Caco-2 (cell line): ENCODE measurements around the gene SPATA18. TPM values are rescaled to one million over a fixed set of nuclear protein-coding genes. Genes with fewer than 3 reads are reported as not detected.

Experiments
- BruUV-seq: library from RNA; stranded (reverse); fragments of 400-500 nt; replicated peaks from 2 replicates; lab custom pipeline; 2021; lab: Mats Ljungman, UMichigan
- CTCF ChIA-PET: fragments of 300-600 bp; sonication (Branson Sonifier 250); formaldehyde crosslinking; loops from one replicate; lab custom pipeline; 2022; ENCODE audit warnings: antibody characterized with exemption; lab: Charles Lee
- POLR2A ChIA-PET: fragments of 300-600 bp; sonication (Branson Sonifier 250); formaldehyde crosslinking; loops from one replicate; lab custom pipeline; 2022; ENCODE audit warnings: antibody characterized with exemption; lab: Charles Lee
- DNase-seq, 2 experiments: peaks; one replicate each; pipeline versions ENCODE4 v3.0.0 to v3.0.0-alpha.2; 2020 to 2022
- H3K27me3 ChIP-seq: replicated peaks from 2 replicates; pipeline ENCODE4 v1.6.0; 2011; ENCODE audit warnings: low read length; ENCODE audit not compliant: control insufficient read depth, insufficient read depth
- H3K36me3 ChIP-seq: 2 replicates; pipeline ENCODE4 v1.5.1; 2011; ENCODE audit warnings: low read length; ENCODE audit not compliant: control insufficient read depth, insufficient read depth
- H3K4me1 ChIP-seq: fragments of 250-450 bp; sonication (Bioruptor Pico); 2 replicates; pipeline ENCODE4 v1.5.1; 2020; ENCODE audit warnings: mild to moderate bottlenecking
- H3K4me3 ChIP-seq: 2 replicates; pipeline ENCODE4 v1.5.1; 2011; ENCODE audit warnings: low read depth, mild to moderate bottlenecking, control low read depth, low read length
- H3K9me3 ChIP-seq: fragments of 250-450 bp; sonication (Bioruptor Pico); 2 replicates; pipeline ENCODE4 v1.5.1; 2020; ENCODE audit warnings: mild to moderate bottlenecking, moderate library complexity
- H3K27ac Mint-ChIP-seq: one replicate; pipeline ENCODE4 v1.8.0; 2022; ENCODE audit warnings: mixed read lengths; ENCODE audit not compliant: unreplicated experiment
- H3K27me3 Mint-ChIP-seq: one replicate; pipeline ENCODE4 v1.8.0; 2022; ENCODE audit warnings: mixed read lengths; ENCODE audit not compliant: insufficient read depth, unreplicated experiment
- H3K36me3 Mint-ChIP-seq: one replicate; pipeline ENCODE4 v1.8.0; 2022; ENCODE audit warnings: mild to moderate bottlenecking, mixed read lengths; ENCODE audit not compliant: insufficient read depth, unreplicated experiment
- H3K4me1 Mint-ChIP-seq: one replicate; pipeline ENCODE4 v1.8.0; 2022; ENCODE audit warnings: low read depth, mixed read lengths; ENCODE audit not compliant: unreplicated experiment
- H3K4me3 Mint-ChIP-seq: one replicate; pipeline ENCODE4 v1.8.0; 2022; ENCODE audit warnings: mild to moderate bottlenecking, moderate library complexity, mixed read lengths; ENCODE audit not compliant: unreplicated experiment
- H3K9me3 Mint-ChIP-seq: one replicate; pipeline ENCODE4 v1.8.0; 2022; ENCODE audit warnings: mixed read lengths; ENCODE audit not compliant: unreplicated experiment
- intact Hi-C: fragments of 100-400 bp; cut with micrococcal nuclease; formaldehyde crosslinking; loops from one replicate; pipeline ENCODE4 v1.10.0; 2022; ENCODE audit not compliant: unreplicated experiment
- total RNA-seq: library from RNA; stranded (reverse); gene quantifications from 2 replicates; pipeline ENCODE4 v1.2.3, GENCODE V29; 2022
- TF ChIP-seq, protein P1 (sequence below), 2 experiments: fragments of 200-600 bp in 1 of 2; IDR thresholded peaks; 1 replicate in 1 of 2; 2 replicates in 1 of 2; pipeline versions ENCODE4 v1.5.1 to v1.8.0; 2011 to 2022; ENCODE audit warnings: antibody characterized with exemption in 1 of 2, control low read depth in 1 of 2, inconsistent platforms in 1 of 2, low read depth in 1 of 2, low read length in 1 of 2, mild to moderate bottlenecking in 1 of 2, moderate library complexity in 1 of 2; ENCODE audit not compliant: insufficient read depth in 1 of 2, severe bottlenecking in 1 of 2, unreplicated experiment in 1 of 2

Gene SPATA18
- total RNA-seq, 1 experiment from 2014 or later, result not detected

DNA sequence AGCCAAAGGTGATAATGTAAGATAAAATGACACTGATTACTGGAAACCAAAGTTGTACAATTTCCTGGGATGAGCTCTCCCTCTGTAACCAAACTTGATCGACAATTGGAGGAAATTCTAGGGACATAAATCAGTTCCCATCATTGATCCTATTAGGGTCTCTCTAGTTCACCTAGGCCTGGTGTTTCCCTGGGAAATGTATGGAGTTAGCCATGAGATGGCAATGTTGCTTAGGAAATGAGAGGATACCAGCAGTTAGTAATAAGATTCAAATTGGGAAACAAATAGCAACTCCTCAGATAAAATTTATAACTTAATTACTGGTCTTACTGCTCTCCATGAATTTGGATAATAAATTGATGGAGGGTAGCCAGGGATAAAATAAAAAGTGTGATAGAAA, 52.2 kb downstream of the SPATA18 start:
- BruUV-seq, result no TSS peak
- H3K4me3 ChIP-seq, result no peak overlapping the region
- POLR2A ChIA-PET, result no interaction called here
- H3K27me3 Mint-ChIP-seq, result no peaks in the 10 kb centered on the region
- CTCF ChIA-PET, result no interaction called here
- no peaks in the 10 kb centered on the region for H3K9me3 ChIP-seq
- H3K4me1 ChIP-seq, result no peaks in the 10 kb centered on the region
- no peaks in the 10 kb centered on the region for H3K36me3 Mint-ChIP-seq
- no peaks in the 10 kb centered on the region for H3K36me3 ChIP-seq
- TF ChIP-seq, protein P1, sequence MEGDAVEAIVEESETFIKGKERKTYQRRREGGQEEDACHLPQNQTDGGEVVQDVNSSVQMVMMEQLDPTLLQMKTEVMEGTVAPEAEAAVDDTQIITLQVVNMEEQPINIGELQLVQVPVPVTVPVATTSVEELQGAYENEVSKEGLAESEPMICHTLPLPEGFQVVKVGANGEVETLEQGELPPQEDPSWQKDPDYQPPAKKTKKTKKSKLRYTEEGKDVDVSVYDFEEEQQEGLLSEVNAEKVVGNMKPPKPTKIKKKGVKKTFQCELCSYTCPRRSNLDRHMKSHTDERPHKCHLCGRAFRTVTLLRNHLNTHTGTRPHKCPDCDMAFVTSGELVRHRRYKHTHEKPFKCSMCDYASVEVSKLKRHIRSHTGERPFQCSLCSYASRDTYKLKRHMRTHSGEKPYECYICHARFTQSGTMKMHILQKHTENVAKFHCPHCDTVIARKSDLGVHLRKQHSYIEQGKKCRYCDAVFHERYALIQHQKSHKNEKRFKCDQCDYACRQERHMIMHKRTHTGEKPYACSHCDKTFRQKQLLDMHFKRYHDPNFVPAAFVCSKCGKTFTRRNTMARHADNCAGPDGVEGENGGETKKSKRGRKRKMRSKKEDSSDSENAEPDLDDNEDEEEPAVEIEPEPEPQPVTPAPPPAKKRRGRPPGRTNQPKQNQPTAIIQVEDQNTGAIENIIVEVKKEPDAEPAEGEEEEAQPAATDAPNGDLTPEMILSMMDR (IDR thresholded peaks at IDR 0.05; ENCODE audit: insufficient read depth in 1 of 2, low read depth in 1 of 2, low read length in 1 of 2, severe bottlenecking in 1 of 2, unreplicated experiment in 1 of 2), result peak in 1 of 2 experiments; percentile 20
- H3K4me3 Mint-ChIP-seq, result no peak overlapping the region
- no peak for DNase-seq
- H3K27ac Mint-ChIP-seq, result no peak overlapping the region
- intact Hi-C loops, result loop anchor here (10.0 kb wide), 1 partner anchor 131 kb away; no protein-coding TSS in a partner anchor
- no peaks in the 10 kb centered on the region for H3K4me1 Mint-ChIP-seq
- no peaks in the 10 kb centered on the region for H3K27me3 ChIP-seq
- H3K9me3 Mint-ChIP-seq, result no peaks in the 10 kb centered on the region

DNA sequence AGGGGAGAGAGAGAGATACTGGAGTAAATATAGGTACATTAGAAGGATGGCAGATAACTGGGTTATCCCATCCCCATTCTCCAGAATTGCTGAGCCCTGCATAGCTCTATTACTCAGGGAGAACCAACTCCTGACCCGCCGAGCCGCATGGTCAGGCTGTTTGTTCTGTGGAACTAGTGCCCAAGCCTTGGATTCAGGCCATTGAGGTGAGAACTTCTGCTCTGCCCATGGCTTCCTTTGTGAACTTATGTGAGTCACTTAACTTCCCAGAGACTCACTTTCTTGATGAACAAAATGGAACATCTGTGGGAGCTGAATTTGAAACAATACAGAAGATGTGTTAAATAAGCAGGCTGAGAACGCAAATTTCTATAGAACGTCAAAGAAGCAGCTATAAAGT, 54.2 kb downstream of the SPATA18 start:
- Mint-ChIP-seq H3K27me3 (peaks cover 2% of the 10 kb centered on the region), H3K36me3 (no peaks in the 10 kb centered on the region), H3K4me1 (no peaks in the 10 kb centered on the region), H3K27ac (no peak overlapping the region), H3K9me3 (no peaks in the 10 kb centered on the region), H3K4me3 (no peak overlapping the region)
- Histone ChIP-seq H3K4me1 (no peaks in the 10 kb centered on the region), H3K36me3 (no peaks in the 10 kb centered on the region), H3K27me3 (no peaks in the 10 kb centered on the region), H3K4me3 (no peak overlapping the region), H3K9me3 (no peaks in the 10 kb centered on the region)
- DNase-seq, result no peak
- CTCF ChIA-PET, result no interaction called here
- intact Hi-C loops, result loop anchor here (5.0 to 10.0 kb wide), 2 partner anchors 130 to 877 kb away; no protein-coding TSS in a partner anchor
- no TSS peak for BruUV-seq
- POLR2A ChIA-PET, result no interaction called here
- TF ChIP-seq, protein P1 (IDR thresholded peaks at IDR 0.05; ENCODE audit: insufficient read depth in 1 of 2, low read depth in 1 of 2, low read length in 1 of 2, severe bottlenecking in 1 of 2, unreplicated experiment in 1 of 2), result no peak

DNA sequence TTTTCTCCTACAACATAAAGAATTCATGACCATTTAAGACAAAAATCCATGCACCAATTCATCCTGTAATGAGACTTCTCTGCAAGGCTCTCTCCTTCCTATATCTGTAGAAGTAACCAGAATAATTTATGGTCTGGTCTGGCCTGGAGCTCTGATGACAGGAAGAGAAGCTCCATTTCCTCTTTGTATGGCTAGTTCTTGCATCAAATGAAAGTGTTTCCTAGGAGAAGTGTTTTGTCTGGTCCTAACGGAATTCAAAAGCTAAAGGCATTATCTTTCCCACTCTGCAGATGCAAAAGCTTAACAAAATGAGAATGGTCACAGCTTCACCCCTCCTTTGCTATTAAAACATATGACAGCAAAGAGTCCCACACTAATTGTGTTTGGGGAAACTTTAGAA, 55.1 kb downstream of the SPATA18 start:
- no TSS peak for BruUV-seq
- Histone ChIP-seq H3K4me1 (no peaks in the 10 kb centered on the region), H3K36me3 (no peaks in the 10 kb centered on the region), H3K4me3 (no peak overlapping the region), H3K27me3 (no peaks in the 10 kb centered on the region), H3K9me3 (no peaks in the 10 kb centered on the region)
- Mint-ChIP-seq H3K36me3 (no peaks in the 10 kb centered on the region), H3K4me3 (no peak overlapping the region), H3K9me3 (no peaks in the 10 kb centered on the region), H3K4me1 (no peaks in the 10 kb centered on the region), H3K27ac (no peak overlapping the region), H3K27me3 (peaks cover 2% of the 10 kb centered on the region)
- ChIA-PET CTCF (no interaction called here), POLR2A (no interaction called here)
- DNase-seq, result no peak
- TF ChIP-seq, protein P1 (IDR thresholded peaks at IDR 0.05; ENCODE audit: insufficient read depth in 1 of 2, low read depth in 1 of 2, low read length in 1 of 2, severe bottlenecking in 1 of 2, unreplicated experiment in 1 of 2), result no peak
- intact Hi-C loops, result loop anchor here (5.0 to 10.0 kb wide), 2 partner anchors 129 to 876 kb away; no protein-coding TSS in a partner anchor
